ENCODE measurements around the gene PPM1B.

DNA sequence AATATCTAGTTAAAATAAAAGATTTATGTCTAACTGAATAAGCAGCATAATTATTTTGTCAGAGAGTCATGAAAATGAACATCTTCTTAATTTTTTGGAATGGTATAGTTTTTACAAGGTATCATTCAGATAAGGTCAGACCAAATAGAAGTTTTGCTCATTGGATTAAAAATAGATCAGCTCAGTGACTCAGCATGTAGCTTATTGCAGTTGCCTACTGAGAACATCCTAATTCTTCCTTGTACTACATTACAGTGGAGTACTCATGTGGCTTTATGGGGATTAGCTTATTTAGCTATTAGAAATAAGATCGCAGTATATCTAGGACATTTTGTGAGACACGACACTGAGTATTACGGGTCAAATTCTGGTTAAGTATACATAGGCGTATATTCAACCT is 38.2 kb upstream of the PPM1B start:
- TF ChIP-seq, protein P1, sequence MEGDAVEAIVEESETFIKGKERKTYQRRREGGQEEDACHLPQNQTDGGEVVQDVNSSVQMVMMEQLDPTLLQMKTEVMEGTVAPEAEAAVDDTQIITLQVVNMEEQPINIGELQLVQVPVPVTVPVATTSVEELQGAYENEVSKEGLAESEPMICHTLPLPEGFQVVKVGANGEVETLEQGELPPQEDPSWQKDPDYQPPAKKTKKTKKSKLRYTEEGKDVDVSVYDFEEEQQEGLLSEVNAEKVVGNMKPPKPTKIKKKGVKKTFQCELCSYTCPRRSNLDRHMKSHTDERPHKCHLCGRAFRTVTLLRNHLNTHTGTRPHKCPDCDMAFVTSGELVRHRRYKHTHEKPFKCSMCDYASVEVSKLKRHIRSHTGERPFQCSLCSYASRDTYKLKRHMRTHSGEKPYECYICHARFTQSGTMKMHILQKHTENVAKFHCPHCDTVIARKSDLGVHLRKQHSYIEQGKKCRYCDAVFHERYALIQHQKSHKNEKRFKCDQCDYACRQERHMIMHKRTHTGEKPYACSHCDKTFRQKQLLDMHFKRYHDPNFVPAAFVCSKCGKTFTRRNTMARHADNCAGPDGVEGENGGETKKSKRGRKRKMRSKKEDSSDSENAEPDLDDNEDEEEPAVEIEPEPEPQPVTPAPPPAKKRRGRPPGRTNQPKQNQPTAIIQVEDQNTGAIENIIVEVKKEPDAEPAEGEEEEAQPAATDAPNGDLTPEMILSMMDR (IDR thresholded peaks at IDR 0.05; ENCODE audit: insufficient read depth, low read length): no peak
- TF ChIP-seq, protein P2, sequence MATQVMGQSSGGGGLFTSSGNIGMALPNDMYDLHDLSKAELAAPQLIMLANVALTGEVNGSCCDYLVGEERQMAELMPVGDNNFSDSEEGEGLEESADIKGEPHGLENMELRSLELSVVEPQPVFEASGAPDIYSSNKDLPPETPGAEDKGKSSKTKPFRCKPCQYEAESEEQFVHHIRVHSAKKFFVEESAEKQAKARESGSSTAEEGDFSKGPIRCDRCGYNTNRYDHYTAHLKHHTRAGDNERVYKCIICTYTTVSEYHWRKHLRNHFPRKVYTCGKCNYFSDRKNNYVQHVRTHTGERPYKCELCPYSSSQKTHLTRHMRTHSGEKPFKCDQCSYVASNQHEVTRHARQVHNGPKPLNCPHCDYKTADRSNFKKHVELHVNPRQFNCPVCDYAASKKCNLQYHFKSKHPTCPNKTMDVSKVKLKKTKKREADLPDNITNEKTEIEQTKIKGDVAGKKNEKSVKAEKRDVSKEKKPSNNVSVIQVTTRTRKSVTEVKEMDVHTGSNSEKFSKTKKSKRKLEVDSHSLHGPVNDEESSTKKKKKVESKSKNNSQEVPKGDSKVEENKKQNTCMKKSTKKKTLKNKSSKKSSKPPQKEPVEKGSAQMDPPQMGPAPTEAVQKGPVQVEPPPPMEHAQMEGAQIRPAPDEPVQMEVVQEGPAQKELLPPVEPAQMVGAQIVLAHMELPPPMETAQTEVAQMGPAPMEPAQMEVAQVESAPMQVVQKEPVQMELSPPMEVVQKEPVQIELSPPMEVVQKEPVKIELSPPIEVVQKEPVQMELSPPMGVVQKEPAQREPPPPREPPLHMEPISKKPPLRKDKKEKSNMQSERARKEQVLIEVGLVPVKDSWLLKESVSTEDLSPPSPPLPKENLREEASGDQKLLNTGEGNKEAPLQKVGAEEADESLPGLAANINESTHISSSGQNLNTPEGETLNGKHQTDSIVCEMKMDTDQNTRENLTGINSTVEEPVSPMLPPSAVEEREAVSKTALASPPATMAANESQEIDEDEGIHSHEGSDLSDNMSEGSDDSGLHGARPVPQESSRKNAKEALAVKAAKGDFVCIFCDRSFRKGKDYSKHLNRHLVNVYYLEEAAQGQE (IDR thresholded peaks at IDR 0.05; ENCODE audit: insufficient replicate concordance, low read depth): no peak
- no peak for TF ChIP-seq GABPA (IDR thresholded peaks at IDR 0.05; ENCODE audit: low read depth)
- TF ChIP-seq POLR2AphosphoS5 (IDR thresholded peaks at IDR 0.05; ENCODE audit: low read depth): no peak
